Kidney epithelial cell (primary cell): ENCODE results near the gene CEP112. TPM values are rescaled to one million over a fixed set of nuclear protein-coding genes. Genes with fewer than 3 reads are reported as not detected.

ENCODE experiments used
- DNase-seq: peaks from one replicate; pipeline ENCODE4 v3.0.0-alpha.2; 2010; ENCODE audit warnings: low read depth
- H3K27me3 ChIP-seq: 2 replicates; pipeline ENCODE4 v1.6.0; 2011; ENCODE audit warnings: low read length; ENCODE audit not compliant: control insufficient read depth, insufficient read depth
- H3K36me3 ChIP-seq: 2 replicates; pipeline ENCODE4 v1.5.1; 2011; ENCODE audit warnings: low read length; ENCODE audit not compliant: control insufficient read depth, insufficient read depth
- H3K4me3 ChIP-seq: 2 replicates; pipeline ENCODE4 v1.5.1; 2011; ENCODE audit warnings: low read depth, mild to moderate bottlenecking, control low read depth, low read length
- CTCF ChIP-seq: IDR thresholded peaks from 2 replicates; pipeline ENCODE4 v1.5.1; 2011; ENCODE audit warnings: mild to moderate bottlenecking, moderate library complexity, low read length, control low read depth, inconsistent platforms; ENCODE audit not compliant: insufficient read depth, poor library complexity, severe bottlenecking
- total RNA-seq: library from RNA; depleted of rRNA; stranded (reverse); fragments of >200 nt; gene quantifications from 2 replicates; pipeline ENCODE4 v1.2.3, GENCODE V29; 2015

The CEP112 gene
- total RNA-seq, 1 donor from 2014 or later, result 6.5 TPM

GRCh38 chr17:65896889-65897288 is 295.0 kb downstream of the CEP112 start:
- Histone ChIP-seq H3K27me3 (no peaks in the 10 kb centered on the region), H3K4me3 (no peak overlapping the region), H3K36me3 (no peaks in the 10 kb centered on the region)
- no peak for TF ChIP-seq CTCF
- no peak for DNase-seq

DNA sequence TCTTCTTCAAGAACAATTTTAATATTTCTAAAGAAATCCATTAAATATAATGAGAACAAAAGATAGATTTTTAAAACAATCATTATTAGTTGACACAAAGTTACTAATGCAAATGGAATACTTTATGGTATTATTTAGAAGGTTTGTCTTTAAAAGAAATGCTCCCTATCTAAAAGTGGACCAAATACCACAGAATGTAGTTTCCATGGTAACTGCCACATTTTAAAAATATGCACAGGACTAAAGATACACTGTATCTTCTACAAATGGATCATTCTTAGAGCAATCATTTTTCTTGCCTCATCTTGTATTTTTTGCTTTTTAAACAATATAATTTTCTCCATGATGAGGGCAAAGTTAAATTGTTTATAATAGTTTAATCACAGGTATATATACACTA is 296.0 kb downstream of the CEP112 start:
- H3K36me3 ChIP-seq, result no peaks in the 10 kb centered on the region
- TF ChIP-seq CTCF, result no peak
- no peaks in the 10 kb centered on the region for H3K27me3 ChIP-seq
- no peak overlapping the region for H3K4me3 ChIP-seq
- no peak for DNase-seq

GRCh38 chr17:65893692-65894279 is 298.1 kb downstream of the CEP112 start:
- H3K36me3 ChIP-seq, result no peaks in the 10 kb centered on the region
- no peak for DNase-seq
- TF ChIP-seq CTCF, result no peak
- no peaks in the 10 kb centered on the region for H3K27me3 ChIP-seq
- H3K4me3 ChIP-seq, result no peak overlapping the region

DNA sequence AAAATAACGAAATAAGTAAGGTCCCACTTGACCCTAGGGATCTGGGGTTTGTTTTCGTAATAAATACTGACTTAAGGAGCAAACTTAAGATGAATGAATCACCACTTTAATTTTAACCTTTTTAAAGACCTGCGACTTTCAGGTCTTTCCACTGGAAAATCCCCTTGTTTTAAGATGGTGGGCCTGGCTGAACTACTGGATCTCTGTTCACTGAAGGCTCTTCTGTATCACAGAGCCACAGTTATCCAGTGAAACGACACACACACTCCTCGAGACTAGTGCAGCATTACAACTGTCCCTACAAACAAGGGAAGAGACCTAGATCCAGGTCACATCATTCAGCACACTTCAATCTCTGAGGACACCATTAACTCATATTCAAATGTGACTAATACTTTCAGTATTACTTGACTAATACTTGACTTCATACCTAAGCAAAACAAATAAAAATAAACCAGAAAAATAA is 299.0 kb downstream of the CEP112 start:
- no peak overlapping the region for H3K4me3 ChIP-seq
- H3K36me3 ChIP-seq, result no peaks in the 10 kb centered on the region
- DNase-seq, result no peak
- no peaks in the 10 kb centered on the region for H3K27me3 ChIP-seq
- no peak for TF ChIP-seq CTCF

- no peak for DNase-seq
- Histone ChIP-seq H3K36me3 (no peaks in the 10 kb centered on the region), H3K4me3 (no peak overlapping the region), H3K27me3 (no peaks in the 10 kb centered on the region)
- TF ChIP-seq CTCF, result no peak
These were observed 300.6 kb downstream of the CEP112 start for GRCh38 chr17:65891231-65891735.

GRCh38 chr17:65888649-65889048 is 303.3 kb downstream of the CEP112 start:
- TF ChIP-seq CTCF, result no peak
- Histone ChIP-seq H3K36me3 (no peaks in the 10 kb centered on the region), H3K4me3 (no peak overlapping the region), H3K27me3 (no peaks in the 10 kb centered on the region)
- DNase-seq, result no peak
